OCI-LY7 (cell line): ENCODE data around the gene FNDC3B.

Experiments used
- EZH2phosphoT487 ChIP-seq: fragments of 200-600 bp; sonication (generic); IDR thresholded peaks from 2 replicates; pipeline ENCODE4 v1.6.1; 2018; ENCODE audit warnings: low read depth, borderline replicate concordance, mild to moderate bottlenecking, mixed run types, antibody characterized with exemption, low read length, moderate library complexity, mixed read lengths
- TF ChIP-seq, protein P1 (sequence below): fragments of 200-600 bp; sonication (generic); conservative IDR thresholded peaks from 2 replicates; pipeline ENCODE4 v1.5.1; 2014; ENCODE audit warnings: mild to moderate bottlenecking, antibody characterized with exemption, low read length, moderate library complexity, mixed read lengths

DNA sequence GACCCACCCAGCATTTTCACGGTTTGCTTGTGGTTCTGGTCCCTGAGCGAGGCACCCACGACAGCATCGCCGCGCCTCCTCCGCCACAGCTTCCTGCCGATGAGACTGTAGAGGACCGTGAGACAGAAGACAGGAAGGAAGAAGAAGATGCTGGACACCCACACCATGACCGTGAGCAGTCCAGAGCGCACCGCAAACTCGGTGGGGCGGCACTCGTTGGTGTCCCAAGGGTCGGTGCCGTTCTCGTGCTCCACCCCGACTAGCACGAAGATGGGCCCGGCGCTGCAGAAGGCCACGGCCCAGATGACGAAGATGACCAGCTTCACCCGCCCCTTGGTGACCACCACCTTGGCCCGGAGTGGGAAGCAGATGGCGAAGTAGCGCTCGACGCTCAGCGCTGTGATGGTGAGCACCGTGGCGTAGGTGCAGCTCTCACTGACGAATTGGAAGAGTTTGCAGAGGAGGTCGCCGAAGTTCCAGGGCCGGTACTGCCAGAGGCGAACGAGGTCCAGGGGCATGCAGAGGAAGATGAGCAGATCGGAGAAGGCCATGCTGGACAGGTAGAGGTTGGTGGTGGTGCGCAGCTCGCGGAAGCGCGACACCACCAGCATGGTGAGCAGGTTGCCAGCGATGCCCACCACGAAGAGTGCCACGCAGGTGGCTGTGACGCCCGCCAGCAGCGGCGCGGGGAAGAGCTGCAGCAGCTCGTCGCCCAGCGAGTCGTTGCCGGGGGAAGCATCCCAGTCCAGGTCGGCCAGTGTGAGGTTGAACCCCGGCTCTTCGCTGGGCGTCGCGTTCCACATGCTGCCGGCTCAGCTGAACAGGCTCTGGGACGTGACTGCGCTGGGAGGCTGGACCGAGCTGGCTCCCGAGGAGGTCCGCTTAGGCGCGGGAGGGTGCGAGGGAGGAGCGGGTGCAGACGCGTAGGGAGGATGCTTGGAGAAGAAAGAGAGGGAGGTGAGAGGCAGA, 408.5 kb downstream of the FNDC3B start, which contains the start of gene GHSR:
- TF ChIP-seq, protein P1, sequence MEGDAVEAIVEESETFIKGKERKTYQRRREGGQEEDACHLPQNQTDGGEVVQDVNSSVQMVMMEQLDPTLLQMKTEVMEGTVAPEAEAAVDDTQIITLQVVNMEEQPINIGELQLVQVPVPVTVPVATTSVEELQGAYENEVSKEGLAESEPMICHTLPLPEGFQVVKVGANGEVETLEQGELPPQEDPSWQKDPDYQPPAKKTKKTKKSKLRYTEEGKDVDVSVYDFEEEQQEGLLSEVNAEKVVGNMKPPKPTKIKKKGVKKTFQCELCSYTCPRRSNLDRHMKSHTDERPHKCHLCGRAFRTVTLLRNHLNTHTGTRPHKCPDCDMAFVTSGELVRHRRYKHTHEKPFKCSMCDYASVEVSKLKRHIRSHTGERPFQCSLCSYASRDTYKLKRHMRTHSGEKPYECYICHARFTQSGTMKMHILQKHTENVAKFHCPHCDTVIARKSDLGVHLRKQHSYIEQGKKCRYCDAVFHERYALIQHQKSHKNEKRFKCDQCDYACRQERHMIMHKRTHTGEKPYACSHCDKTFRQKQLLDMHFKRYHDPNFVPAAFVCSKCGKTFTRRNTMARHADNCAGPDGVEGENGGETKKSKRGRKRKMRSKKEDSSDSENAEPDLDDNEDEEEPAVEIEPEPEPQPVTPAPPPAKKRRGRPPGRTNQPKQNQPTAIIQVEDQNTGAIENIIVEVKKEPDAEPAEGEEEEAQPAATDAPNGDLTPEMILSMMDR, result no peak
- TF ChIP-seq EZH2phosphoT487, result no peak
